Left forelimb (tissue), 1 donor: ENCODE results near the gene CNTN1.

ENCODE experiments used
- DNase-seq: peaks from one replicate; pipeline ENCODE4 v3.0.0-alpha.2; 2018; ENCODE audit warnings: low spot score

CNTN1 gene

GRCh38 chr12:40853221-40853620, 161.0 kb downstream of the CNTN1 start:
- no peak for DNase-seq

DNA sequence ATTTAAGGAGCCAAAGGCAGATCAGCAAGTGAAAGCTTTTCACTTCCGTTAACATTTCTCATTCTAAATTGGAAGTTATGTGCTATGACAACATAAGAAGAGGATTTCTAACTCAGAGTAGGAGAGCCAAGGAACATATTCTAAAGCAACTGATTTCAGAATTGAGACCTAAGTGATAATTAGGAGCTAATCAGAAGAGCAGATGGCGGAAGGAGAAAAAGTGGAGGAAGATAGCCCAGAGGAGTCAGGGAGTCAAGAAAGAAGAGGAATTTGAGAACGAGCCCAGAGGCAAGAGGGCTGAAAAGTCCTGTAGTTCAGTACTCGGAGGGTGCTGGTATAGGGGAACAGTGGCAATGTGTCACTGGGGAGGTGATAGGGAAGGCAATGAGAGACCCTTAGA, 162.4 kb downstream of the CNTN1 start:
- DNase-seq: no peak

DNA sequence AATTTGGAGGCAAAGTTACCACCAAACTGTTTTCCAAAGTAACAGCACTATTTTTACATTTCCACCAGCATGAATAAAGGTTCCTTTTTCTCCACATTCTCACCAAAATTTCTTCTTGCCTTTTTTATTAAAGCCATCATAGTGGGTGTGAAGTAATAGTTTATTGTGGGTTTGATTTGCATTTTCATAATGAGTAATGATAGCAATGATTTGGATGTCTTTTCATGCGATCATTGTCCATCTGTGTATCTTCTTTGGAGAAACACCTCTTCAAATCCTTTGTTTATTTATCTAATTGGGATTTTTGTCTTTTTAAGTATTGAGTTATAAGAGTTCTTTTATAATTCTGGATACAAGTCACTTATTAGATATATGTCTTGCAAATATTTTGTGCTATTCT, 172.7 kb downstream of the CNTN1 start:
- DNase-seq: no peak

DNA sequence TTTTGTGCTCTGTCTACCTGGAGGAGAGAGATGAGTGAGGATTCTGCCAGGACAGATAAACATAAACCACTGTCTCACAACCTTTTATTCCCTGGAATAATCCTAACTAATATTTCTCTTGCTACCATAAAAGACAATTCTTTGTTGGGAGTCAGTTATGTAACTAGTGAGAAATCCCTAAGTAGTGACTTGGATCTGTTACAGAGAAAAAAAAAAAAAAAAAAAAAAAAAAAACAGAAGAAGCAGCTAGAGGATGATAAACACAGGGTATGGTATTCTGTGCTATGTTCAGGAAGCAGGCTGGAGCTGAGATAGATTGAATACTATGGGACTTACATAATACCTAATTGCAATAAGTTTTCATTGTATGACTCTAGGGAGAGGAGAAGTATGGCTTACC, 178.7 kb downstream of the CNTN1 start:
- no peak for DNase-seq

DNA sequence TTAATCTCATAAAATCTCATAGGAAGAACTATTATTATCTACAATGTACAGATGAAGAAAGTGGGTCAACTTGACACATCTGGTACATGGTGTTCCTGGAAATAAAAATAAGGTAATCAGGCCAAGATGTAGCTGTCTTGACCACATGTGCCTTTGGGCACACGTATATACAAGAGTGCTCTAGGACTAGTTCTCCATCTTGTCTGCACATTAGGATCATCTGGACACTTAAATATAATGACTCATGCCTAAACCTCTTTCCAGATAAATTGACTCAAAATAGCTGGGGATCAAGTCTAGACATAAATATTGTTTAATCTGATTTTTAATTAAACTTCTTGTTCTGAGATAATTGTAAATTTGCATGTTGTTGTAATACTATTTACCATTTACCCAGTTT, 182.6 kb downstream of the CNTN1 start:
- no peak for DNase-seq

GRCh38 chr12:40889329-40889728, 197.1 kb downstream of the CNTN1 start:
- no peak for DNase-seq

DNA sequence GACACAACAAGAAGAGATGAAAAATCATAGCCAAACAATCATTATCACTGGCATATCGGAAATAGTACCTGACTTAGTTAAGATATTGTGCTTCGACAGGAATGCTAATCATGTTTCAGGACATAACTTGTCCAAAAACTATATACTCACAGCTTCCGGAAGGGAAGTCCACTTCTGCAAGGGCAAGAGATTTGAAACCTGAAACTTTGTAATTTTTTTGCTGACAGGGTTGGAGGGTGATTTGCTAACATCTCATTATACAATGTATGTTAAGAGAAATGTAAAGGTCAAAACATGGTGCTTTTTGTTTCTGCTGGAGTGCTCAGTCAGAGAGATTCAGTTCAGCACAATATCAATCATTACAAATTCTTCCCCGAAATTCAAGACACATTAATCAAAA, 200.3 kb downstream of the CNTN1 start:
- DNase-seq: no peak

DNA sequence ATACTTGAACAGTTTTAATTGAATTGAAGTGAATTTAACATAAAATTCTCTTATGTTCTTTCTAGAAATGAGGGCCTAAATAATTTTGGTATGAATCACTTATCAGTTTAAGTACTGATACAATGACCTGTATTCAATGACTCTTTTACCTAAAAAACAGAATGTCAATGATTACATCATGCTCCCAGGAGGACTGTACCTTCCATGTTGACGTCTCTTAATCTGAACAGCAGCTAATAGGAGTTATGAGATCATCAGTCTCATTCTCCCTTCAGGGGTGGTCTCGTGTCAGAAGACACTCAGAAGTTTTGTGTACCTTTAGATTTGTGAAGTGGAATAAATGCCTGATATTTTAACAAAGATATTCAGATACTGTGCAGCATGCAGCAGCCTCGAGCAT, 206.3 kb downstream of the CNTN1 start:
- no peak for DNase-seq

DNA sequence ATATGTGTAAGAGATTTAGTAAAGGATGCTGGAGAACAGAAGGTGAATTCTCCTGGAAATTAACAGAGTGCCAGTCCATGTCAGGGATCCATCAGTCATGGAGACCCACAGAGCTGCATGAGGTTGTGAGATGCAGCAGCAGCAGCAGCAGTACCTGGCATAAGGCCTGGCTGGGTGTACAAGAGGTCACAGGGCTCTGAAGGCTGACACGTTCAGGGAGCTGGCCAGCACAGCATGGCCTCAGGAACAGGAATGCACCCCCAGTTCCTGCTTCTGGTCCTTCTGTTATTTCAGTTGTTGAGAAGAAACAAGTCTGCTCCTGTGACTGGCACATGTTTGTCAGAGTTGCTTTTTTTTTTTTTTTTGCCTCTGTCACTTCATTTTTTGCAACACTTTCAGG, 210.8 kb downstream of the CNTN1 start:
- no peak for DNase-seq

- DNase-seq: no peak
These were observed 214.9 kb downstream of the CNTN1 start for GRCh38 chr12:40907115-40907527.

GRCh38 chr12:40911676-40912075, 219.4 kb downstream of the CNTN1 start:
- no peak for DNase-seq

DNA sequence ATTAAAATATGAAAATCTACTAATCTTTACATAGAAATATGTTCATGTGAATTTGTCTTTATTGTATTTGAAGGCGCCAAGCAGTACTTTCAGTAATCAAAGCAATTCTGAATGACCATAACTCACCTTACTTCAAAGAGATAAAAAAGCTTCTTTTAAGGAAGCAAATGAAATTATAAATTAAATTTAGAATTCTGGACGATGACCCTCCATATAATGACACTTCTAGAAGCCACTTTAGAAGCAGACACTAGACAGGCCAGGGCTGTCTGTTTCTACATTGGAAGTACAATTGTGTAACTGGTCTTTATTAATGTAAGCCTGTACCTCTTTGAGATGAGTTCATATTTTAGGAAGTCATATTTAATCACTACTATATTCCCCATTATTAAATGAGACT, 222.9 kb downstream of the CNTN1 start:
- DNase-seq: no peak

DNA sequence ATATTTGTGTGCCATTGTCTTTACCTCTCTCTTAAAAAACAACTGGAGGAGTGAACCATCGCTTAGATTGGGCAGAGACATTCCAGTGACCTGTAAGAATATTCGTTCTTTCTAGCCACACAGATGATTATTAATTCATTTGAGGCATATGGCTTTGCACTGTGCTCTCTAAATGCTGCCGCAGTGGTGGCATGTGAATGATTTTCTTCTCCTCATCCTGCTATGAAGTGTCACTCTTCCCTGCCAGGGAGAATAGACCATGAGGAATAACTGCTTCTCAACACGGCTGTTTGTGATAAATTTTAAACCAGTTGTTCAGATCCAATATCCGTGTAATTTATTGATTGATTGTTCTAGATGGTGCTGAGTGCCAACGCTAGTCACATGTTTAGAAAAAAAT, 225.3 kb downstream of the CNTN1 start:
- no peak for DNase-seq

DNA sequence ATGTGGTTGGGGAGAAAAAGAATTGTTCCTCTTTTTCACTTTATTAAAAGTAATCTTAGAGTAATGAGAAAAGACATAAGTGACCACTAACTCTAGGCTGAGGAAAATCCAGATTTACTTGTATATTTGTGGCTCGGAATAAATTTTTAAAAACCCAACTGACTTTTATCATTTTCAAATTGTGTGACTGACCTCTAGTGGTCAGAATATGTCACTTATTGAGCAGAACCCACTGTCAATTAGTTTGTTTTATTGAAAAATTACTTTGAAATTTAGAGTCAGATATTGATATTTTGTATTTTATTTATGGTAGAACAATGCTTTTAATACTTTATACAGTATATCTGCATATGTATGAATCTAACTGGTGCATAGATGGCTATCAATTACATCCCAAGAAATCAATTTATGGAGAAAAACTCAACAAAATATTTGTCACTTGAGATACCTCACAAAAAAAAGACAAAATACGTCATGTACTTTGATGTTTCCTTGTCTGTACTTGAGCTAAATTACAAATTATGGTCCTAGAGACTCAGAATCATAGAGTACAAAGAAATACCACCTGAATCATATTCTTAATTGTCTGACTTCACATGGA, 229.4 kb downstream of the CNTN1 start:
- DNase-seq: no peak

- DNase-seq: no peak
These were observed 245.7 kb downstream of the CNTN1 start for GRCh38 chr12:40937891-40938290.

DNA sequence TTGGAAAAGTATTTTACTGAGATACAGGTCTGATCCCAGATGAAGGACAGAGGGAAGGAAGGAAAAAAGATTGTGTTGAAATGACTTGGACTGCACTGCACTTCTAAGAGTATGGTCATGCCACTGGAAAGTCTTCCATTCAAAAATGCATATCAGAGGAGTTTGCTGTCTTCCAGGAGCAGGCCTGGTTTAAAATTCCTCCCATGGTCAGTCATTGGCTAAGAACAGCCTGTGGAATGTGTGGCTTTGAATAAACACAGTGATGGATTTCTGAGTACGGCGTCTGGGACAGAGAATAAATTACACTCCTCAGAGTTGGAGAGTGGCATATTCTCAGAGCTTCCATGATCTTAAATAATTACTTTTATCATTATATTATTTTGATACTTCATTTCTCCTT, 250.1 kb downstream of the CNTN1 start:
- no peak for DNase-seq

DNA sequence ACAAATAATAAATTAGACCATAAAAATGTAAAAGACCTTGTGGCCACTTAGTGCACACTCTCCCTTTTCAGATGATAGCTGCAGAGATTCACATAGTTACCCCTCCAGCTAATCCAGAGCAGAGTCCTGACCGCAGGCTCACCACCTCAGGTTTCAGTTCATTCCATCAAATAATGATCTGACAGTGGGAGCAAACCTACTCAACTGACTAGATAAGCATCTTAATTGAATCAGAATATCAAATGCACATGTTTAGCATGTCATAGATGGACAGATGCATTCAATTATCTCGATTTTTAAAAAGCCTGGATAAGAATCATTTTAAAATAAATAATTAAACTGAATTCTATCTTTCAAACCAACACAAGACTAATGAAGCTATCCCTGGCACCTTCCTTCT, 253.5 kb downstream of the CNTN1 start:
- no peak for DNase-seq

- no peak for DNase-seq
These were observed 254.5 kb downstream of the CNTN1 start for GRCh38 chr12:40946612-40947194.

- DNase-seq: no peak
These were observed 255.6 kb downstream of the CNTN1 start for GRCh38 chr12:40947797-40948196.

GRCh38 chr12:40953076-40953475, 260.8 kb downstream of the CNTN1 start:
- no peak for DNase-seq

DNA sequence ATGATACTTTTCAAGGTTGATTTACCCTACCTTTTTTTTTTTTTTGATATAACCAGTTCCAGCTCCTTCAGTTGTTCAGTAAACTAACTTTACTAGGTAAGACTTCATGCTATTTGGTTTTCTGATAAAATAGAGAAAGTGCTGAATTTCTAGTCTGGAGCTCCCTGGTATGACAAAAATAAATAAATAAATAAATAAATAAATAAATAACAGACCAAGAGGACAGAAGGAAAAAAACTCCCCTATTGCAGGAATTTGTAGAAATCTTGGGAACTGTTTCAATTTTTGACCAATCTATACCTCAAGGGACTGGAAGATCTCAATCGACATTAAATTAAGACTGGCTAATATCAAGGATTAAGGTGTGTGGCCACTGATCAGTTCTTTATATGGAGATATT, 265.2 kb downstream of the CNTN1 start:
- DNase-seq: no peak

DNA sequence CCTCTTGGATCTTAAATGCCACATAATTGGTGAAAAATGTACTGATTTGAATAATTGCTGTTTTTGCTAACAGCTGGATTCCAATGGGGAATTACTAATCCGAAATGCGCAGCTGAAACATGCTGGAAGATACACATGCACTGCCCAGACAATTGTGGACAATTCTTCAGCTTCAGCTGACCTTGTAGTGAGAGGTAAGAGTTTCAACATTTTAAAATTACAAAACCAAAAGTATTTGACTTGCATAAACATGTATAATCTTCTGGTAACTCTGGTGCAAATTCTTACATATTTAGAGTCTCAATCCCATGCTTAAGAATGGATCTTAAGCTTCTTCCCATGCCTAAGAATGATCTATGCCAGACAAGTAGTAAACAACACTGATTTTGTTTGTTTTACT, 266.8 kb downstream of the CNTN1 start:
- no peak for DNase-seq

GRCh38 chr12:40963751-40964150, 271.5 kb downstream of the CNTN1 start:
- no peak for DNase-seq

DNA sequence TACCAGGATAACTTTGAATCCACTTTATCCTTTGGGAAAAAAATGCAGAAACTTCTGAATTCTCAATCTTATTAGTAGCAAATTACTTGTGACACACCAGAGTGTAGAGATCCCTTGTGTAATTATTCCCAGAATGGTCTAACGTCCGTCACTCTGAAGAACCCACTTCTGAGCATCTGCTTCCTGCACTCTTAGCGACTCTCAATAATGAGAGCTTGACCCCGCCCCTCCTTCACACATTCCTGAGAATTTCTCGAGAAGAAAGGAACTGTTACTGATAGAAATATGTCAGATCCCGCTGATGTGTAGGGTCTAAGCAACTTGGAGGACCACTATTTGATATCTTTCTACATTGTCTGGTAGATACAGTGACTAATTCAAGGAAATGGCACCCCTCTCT, 277.6 kb downstream of the CNTN1 start:
- DNase-seq: no peak
